IPS-NIHi11 (cell line): ENCODE results near the gene ANO4.
A peak's percentile ranks its signal among the peaks of the same experiment; 100 is the strongest.
"Not testable (repeated sequence)": the region's sequence is repeated elsewhere in the genome, so short reads cannot be mapped to it uniquely, and the experiment has no call there.

Source experiments
- DNase-seq: peaks from one replicate; pipeline ENCODE4 v3.0.0; 2012; ENCODE audit warnings: mixed read lengths, low spot score

The ANO4 gene

DNA sequence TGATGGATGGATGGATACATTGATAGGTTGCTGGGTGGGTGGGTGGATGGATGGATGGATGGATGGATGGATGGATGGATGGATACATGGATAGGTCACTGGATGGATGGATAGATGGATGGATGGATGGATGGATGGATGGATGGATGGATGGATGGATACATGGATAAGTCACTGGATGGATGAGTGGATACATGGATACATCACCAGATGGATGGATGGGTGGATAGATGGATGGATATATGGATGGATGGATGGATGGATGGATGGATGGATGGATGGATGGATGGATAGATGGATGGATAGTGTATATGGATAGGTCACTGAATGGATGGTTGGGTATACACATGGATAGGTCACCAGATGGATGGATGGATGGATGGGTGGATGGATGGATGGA lies 194.9 kb downstream of the ANO4 start:
- DNase-seq, result not testable (repeated sequence)

DNA sequence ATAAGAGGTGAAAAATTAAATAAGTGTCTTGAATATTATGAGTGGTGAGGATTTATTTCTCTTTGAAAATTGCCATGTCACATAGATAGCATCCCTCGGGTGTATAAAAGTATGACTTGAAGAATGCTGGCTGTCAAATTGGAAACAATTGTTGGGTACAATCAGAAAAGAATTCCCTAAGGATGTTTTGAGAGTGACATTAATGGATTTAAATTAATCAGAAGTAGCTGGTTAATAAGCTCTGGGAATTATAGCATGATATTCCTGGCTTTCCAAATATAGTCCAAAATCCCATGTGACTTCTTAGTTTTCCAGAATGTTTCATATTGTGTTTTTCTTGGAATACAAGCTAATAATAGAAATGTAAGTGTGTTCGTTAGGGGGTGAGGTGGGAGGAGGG lies 196.5 kb downstream of the ANO4 start:
- no peak for DNase-seq

GRCh38 chr12:100992194-100992593 lies 197.6 kb downstream of the ANO4 start:
- DNase-seq, result no peak

- no peak for DNase-seq
Measured at GRCh38 chr12:100993916-100994450, 199.4 kb downstream of the ANO4 start.

- DNase-seq, result peak; percentile 28
Measured at GRCh38 chr12:100995201-100995600, 200.6 kb downstream of the ANO4 start.

- no peak for DNase-seq
Measured at GRCh38 chr12:100995771-100996170, 201.2 kb downstream of the ANO4 start.

GRCh38 chr12:101001669-101002068 lies 207.1 kb downstream of the ANO4 start:
- no peak for DNase-seq

DNA sequence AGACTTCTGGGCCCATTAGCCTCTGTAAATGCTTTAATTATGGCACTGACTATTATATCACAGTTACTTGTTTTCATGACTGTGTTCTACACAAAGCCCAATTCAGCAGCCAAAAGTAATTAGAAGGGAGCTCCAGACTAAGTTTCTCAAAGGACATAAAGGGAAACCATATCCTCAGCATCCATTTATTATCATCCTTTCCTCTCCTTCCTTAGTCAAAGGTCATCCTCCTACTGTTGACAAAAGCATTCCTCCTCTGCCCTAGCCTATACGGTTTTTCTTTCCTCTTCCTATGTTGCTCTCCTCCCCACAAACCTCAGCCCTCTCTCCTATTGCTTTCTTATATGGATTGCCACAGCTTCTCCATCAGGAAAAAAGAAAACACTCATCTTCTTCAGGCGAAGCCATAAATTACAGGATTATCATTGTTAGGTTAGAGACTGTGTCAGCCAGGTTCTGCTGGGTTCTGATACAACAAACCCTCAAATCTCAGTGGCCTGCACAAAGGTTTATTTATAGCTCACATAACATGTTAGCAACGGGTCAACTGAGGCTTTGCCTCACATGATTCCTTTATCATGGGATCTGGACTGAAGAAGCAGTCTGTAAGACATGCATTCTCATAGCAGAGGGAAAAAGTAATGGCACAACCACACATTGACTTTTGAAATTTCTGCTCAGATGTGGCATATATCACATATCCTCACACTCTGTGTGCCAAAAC lies 208.3 kb downstream of the ANO4 start:
- no peak for DNase-seq

GRCh38 chr12:101004898-101005297 lies 210.3 kb downstream of the ANO4 start:
- DNase-seq, result no peak

GRCh38 chr12:101009274-101009673 lies 214.7 kb downstream of the ANO4 start:
- DNase-seq, result no peak

- no peak for DNase-seq
Measured at GRCh38 chr12:101010896-101011295, 216.3 kb downstream of the ANO4 start.

- DNase-seq, result no peak
Measured at GRCh38 chr12:101013993-101014392, 219.4 kb downstream of the ANO4 start.

DNA sequence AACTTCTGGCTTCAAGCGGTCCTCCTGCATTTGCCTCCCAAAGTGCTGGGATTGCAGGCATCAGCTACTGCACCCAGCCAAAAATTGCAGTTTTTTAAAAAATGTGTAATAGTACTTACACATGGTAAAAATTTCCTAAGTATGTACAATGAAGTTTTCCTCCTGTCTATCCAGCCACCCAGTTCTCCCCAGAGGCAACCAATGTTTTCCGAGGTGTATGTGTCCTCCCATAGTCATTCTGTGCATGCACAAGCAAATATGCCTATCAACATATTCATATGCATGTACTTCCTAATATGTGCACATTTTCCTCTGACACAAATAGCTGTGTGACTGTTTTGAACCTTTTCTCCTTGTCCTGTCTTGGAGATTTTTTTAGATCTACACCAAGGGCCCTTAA lies 220.5 kb downstream of the ANO4 start:
- no peak for DNase-seq

DNA sequence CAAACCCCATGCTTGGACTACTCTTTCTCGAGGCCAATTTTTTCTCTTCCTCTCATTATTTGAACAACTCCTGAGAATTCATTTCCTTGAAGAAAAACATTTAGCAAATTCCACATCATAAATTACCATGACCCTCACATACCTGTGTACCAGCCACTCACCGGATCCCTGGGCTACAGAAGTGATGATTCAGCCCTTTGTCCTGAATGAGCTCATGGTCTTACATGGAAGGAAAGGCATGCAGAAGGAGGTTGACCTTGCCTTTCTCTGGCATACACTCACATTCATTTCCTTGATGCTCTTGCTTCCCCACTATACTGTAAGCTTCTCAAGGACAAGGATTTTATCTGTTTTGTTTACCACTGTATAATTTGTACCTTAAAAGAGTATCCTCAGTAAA lies 224.0 kb downstream of the ANO4 start:
- DNase-seq, result peak; percentile 30

DNA sequence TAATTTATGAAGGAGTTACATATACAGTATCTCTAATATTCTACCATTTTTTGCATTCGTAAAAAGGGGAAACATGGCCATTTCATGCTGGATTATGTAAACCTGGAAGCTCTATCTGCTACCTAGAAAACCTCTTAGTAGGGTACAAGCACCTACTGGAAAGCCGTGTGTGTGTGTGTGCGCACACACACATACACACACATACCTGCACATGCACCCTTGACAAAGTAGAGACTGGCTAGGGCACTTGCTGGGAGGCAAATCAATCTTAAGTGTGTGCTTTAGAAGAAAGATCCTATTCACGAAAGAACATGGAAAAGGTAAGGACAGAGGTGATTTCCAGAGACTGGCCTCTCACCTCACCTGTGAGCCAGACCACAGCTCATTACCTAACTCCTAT lies 224.6 kb downstream of the ANO4 start:
- DNase-seq, result no peak

GRCh38 chr12:101019667-101020066 lies 225.1 kb downstream of the ANO4 start:
- no peak for DNase-seq

GRCh38 chr12:101021442-101021841 lies 226.9 kb downstream of the ANO4 start:
- no peak for DNase-seq

DNA sequence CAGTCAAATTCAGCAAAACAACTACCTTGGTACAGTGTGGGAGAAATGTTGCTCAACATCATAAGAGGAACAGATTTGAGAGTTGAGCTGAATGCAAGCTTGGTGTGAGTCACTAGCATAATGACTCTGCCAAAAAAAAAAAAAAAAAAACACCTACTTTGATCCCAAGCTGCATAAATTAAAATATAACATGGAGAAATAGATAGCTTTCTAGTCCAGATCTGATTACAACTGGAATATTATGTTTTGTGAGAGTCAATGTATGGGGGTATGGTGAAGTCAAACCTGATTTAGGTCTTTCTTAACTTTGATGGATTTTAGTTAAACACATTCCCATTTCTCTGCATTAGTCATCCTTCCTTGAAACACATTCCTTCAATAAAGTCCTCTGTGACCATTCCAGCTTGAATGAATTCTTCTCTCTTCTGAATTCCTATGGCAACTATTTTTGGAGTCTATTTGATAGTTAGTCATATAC lies 227.4 kb downstream of the ANO4 start:
- no peak for DNase-seq

DNA sequence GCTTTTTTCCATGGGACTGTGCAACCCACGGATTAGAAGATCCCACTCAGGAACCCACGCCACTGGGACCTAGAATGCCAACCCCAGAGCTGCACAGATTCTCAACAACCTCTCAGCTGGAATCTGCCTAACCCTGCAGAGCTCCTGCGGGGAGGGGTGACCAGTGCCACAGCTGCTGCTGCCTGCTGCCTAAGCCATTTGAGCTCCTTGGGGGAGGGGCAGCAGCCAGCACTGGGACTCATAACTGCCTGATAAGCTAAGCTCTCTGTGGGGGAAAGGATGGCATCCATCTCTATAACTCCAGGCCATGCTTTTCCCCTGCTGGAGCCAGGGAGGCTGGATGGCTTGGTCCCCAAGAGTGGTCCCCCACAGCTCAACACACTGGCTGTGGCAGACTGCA lies 232.6 kb downstream of the ANO4 start:
- DNase-seq, result no peak

GRCh38 chr12:101027816-101028215 lies 233.2 kb downstream of the ANO4 start:
- DNase-seq, result no peak

DNA sequence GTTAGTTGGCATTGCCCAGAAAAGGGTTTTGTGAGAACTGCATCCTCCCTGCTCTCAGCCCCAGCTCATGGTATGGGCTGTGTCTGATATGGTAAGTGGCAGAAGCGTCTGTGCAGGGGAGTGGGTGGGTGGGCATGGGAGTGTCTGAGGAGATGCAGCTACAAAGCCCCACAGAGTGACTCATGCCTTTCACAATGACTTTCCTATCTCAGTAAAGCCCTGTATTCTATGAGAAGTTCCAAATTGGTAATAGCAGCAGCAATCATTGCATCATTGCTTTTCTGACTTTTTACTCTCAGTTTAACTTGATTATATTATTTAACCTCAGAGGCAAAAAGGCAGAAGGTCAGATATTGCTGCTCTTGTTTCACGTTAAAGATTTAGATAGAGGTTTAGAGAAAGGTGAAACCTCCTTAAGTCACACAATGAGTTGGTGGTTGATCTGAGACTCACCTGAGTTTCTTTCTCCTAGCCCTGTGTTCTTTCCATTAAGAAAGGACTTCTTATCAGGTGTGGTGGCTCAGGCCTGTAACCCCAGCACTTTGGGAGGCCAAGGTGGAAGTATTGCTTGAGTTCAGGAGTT lies 243.8 kb downstream of the ANO4 start:
- DNase-seq, result no peak

GRCh38 chr12:101039848-101040531 lies 245.4 kb downstream of the ANO4 start:
- no peak for DNase-seq

- DNase-seq, result no peak
Measured at GRCh38 chr12:101040936-101041335, 246.4 kb downstream of the ANO4 start.
